Raji (cell line): Measurements from ENCODE around the gene COQ5.

Source experiments
- POLR2A ChIP-seq: IDR thresholded peaks from 2 replicates; pipeline ENCODE4 v1.6.1; 2011; ENCODE audit warnings: low read depth, low read length, control low read depth; ENCODE audit not compliant: insufficient read depth

COQ5 gene

DNA sequence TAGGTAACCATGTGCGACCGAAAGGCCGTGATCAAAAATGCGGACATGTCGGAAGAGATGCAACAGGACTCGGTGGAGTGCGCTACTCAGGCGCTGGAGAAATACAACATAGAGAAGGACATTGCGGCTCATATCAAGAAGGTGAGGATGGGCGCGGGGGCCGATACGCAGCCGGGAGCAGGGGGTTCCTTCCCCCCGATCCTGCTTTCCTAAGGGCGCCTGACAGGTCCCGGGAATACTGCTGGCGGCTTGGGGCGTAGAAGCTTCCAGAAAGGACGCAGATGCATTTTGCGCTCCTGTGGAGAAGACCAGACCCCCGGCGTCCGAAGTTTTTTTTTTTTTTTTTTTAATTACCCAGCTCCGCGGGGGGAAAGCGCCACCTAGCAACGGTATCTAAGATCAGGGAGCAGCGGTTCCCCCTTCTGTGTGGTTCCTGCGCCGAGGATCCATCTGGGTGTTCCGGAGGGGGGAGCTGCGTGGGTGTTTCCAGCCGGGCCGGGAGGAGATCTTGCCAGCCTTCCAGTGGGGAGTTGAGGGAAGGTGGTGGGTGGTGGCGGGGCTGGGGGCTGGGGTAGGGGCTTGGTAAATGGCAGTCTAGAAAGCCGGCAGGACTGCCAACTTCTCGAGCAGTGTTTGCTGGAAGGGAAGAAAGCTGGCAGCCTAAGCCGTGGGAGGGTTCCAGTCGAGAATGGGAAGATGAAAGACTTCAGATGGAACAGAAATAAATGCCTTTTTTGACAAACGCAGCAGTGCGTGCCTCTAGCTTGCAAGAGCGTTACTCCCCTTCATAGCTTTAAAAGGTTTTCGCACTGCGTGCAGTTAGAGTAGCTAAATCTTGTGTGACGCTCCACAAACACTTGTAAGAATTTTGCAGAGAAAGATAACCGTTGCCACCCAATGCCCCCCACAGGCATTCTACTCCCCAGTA, 32.3 kb downstream of the COQ5 start:
- TF ChIP-seq POLR2A, result no peak

DNA sequence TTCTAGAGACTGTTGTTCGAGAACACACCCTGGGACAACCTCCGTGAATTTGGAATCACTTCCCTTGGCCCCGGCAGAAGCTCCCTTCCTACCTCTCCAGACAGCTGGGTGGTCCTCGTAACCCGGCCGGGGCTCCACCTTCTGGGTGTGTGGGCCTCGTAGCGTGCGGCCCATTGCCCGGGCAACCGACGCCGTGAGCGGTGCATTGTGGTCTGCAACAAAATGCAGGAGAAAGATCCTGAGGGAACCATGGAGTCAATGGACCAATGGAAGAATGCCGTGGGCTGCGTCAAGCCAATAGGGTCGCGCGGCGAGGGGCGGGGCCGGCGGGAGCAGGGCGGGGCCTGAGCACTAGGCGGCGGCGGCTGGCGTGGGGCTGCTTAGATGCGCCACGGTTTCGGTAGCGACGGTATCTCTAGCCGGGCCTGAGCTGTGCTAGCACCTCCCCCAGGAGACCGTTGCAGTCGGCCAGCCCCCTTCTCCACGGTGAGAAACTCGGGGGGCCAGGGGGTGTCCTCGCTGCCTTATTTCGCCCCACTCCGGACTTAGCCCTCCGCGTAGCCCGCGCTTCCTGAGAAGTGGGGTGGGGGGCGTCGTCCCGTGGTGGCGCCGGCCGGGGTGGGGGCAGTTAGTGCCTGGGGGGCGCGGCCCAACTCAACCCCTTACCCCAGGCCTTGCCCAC, 33.1 kb downstream of the COQ5 start, which contains the start of gene DYNLL1:
TSS of gene DYNLL1 (plus strand) at position 383 of the 682 bp plus-strand sequence. CDS start 309 bp downstream, outside the sequence.
- TF ChIP-seq POLR2A, result peak; percentile 97

DNA sequence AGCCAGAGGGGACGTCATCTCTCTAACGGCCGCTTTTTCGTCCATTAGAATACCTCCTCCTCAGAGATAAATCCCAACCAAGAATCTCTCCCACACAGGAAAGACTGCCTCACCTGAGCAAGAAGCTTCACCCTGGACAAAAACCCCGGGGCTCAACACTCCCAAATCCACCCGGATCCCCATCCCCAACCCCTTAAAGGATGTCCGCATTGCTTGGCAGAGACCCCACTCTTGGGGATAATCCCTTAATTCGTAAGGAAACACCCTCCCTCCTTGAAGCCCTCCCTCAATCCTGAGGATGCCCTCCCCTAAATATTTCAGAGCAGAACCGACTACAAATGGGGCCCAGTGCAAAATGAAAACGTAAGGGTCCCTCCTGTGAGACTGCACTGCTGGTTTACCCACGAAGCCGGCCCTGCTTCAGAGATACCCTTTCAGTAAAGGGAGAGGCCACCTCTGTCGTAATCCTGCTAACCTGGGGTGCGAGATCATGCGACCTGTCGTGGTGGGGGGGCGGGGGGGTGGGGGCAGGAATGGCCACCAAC, 33.7 kb downstream of the COQ5 start:
- no peak for TF ChIP-seq POLR2A

DNA sequence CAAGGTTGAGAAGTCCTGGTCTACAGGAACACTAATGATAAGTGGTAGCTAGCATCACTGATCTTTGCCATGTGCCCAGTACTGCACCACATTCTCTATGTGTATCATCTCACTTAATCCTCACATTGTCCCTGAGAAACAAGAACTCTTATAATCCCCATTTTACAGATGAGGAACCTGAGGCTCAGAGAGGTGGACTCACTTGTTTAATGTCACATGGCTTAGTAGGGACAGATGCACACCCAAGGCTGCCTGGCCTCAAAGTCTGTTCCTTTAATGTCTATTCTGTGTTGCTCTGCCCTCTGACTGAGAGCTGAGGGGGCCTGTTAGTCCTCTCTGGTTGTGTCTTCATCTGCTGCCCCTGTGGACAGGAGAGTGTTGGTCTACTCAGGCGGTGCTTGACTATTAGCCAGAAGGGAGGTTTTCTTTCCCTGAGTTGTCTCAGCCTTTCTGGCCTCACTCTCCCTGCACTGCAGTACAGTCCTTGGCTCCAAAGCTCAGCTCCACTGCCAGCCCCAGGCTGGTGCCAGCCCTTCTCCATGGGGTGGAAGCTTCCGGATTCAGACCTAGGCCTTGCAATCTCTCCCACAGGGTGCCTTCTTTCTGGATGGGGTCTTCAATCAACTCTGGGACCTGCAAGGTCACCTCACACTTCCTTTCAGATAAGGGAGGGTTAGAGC, 38.0 kb downstream of the COQ5 start:
- no peak for TF ChIP-seq POLR2A

DNA sequence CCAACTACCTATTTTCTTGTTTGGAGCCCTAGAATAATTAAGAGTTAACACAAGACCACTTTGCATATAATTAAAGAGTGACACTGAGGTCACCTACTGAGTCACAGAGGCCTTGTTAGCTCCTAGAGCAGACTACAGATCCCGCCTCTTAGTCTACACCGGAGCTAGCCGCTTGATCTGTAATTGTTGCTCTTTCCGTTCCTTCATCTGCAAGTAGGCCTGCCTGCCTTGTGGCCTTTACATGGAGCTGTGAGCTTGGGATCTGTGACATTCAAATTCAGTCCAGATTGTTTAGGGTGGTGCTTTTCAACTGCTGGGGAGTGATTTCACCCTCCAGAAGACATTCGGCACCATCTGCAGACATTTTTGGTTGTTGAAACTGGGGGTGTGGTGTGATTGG, 38.6 kb downstream of the COQ5 start:
- TF ChIP-seq POLR2A, result no peak

DNA sequence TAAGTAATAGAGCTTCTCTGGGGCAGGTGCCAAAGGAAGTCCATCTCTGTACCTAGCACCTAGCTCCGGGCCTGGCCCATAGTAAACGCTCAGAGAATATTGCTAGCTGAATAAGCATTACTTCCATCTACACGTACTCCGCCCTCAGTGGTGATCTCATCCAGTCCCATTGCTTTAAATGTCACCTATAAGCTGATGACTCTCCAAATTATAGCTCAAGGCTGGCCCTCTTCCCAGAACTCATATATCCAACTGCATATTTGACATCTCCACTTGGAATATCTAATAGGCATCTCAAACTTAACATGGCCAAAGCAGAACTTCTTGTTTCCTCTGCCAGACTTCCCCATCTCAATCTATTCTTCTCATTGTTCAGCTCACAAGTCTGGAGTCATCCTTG, 39.9 kb downstream of the COQ5 start:
- no peak for TF ChIP-seq POLR2A

DNA sequence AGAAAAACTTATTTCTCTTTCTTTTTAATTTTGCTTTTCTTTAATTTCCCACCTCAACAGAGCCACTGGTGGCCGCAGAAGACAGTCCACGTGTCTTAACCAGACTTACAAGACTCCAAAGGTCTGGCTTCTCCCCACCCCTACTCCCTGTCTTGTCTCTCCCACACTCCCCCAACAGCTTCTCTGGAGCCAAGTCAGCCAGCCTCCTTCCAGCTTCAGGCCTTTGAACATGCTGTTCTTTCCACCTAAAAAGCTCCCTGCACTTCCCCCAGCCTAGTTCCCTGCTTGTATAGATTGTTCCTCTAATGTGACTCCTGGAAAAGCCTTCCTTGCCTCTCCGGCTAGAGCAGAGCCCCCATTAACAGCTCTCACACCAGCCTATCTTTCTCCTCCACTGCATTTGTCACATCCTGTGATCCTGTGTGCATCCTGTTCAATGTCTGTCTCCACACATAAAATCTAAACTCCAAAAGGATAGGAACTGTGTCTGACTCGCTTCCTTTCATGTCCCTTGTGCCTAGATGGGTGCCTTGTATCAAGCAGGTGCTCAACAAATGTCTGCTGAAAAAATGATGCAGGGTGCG, 40.8 kb downstream of the COQ5 start:
- no peak for TF ChIP-seq POLR2A

DNA sequence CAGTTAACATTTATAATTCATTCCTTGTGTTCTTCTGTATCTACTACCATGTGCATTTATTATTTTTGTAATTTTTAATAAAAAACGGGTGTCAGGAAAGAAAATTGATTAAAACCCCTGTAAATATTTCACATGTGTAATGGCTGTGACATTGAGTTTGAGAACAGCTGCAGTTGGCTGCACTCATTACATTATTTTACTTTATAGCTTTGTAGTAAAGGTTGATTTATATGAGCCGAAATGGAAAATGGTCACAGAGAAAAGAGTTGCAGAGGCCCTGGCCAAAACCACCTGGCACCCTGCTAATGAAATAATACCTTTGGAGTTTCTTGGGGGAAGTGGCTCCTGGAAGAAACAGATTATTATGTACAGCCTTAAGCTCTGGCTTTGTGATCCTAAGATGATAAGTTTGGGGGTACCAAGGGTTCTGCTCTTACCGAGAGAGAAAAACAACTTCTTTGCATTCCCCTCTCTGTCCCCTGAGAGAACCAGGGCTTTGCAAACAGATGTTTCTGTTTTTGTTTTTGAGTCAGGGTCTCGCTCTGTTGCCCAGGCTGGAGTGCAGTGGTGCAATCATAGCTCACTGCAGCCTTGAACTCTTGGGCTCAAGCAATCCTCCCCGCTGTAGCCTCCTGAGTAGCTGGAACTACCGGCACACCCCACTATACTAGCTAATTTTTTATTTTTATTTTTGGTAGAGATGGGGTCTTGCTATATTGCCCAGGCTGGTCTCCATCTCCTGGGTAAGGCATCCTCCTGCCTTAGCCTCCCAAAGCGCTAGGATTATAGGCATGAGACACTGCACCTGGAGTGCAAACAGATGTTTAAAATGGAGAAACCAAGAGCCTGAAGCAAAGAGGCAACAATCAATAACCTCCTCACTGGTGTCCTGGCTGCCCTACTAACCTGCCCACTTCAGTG, 42.7 kb downstream of the COQ5 start:
- no peak for TF ChIP-seq POLR2A

DNA sequence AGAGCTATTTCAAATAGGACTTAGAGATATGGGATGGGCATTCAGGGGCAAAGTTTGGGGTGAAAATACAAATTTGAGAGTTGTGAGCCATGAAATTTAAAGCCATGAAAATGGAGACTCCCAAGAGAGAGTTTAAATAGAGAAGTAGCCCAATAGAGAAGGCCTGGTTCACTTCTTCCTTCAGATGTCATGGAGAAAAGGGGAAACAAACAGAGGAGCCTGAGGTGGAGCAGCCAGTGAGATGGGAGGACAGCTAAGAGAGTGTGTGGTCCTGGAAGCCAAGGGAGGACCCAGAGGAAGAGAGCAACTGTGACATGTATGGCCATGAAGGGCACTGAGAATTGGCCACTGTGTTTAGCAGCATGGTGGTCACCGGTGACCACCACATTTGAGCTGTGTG, 45.3 kb downstream of the COQ5 start:
- no peak for TF ChIP-seq POLR2A

DNA sequence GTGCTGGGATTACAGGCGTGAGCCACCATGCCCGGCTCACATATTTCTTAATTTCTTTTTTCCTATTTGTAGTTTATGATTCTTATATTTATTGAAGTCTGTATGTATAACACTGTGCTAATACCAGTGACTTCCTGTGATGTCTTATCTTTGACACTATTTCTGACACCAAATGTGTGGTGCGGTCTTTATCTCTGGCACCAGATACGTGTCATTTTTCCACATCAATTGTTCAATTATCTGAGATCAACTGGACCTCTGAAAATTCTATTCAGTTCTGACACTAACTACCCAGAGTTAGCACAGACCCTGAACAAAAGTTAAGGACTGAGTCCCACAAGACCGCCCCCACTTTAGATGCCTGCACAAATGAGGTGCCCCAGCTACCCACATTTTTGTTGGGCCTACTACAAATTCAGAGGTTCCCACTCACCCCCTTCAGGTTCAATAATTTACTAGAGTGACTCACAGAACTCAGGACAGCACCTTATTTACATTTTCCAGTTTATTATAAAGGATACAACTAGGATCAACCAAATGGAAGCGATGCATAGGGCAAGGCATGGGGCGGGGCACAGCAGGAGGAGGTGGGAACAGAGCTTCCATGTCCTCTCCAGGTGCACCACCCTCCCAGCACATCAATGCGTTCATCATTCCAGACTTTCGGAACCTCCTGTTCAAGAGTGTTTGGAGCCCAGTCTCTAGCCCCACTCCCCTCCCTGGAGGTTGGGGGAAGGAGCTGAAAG, 47.8 kb downstream of the COQ5 start:
- no peak for TF ChIP-seq POLR2A

DNA sequence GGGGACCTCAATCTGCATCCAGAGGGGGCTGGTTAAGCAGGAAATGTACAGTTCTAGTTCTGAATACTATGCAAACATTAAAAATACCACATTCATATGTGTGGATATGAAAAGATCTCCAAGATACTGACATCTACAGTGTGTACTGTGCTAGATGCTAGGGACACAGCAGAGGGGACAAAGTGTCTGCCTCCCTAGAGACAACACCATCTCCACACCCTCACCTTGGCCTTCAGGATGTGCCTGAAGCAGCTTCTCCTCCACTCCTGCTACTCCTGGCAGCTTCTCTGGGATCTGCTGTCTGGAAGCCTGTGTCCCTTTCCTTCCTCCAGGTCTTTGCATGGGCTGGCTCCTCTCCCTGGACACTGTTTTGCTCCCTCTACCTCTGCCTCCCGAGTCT, 48.7 kb downstream of the COQ5 start:
- no peak for TF ChIP-seq POLR2A

DNA sequence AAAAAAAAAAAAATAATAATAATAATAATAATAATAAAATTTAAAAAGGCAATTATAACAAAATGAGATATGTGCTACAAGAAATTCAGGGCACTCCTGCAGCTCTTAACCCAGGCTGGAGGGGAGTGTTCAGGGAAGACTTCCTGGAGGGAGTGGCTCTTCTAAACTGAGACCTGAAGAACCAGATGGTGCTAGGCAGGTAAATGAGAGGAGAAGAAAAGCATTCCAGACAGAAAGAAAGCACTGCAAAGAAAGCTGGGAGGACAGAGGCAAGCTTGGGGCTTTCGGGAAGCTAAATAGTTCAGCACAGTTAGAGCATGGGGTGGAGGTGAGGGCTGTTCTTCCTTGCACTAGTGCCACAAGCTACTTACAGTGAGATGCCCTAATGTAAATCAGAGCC, 49.5 kb downstream of the COQ5 start:
- no peak for TF ChIP-seq POLR2A

DNA sequence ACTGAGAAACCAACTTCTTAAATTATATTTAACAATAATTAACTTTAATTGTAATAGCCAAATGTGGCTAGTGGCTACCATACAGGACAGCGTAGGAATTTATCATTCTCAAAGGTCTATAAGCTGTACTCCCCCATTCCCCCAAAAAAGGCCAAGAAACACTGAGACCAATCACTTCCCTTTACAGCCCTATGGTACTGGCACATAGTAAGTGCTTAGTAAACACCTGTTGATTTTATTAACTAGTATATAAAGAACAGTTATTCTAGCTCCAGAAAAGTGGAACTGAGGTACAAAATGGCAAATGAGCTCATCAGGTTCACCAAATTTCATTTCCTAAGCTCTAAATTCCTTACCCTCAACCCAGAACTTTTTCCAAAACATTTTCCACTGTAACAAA, 53.3 kb downstream of the COQ5 start:
- TF ChIP-seq POLR2A, result no peak
